ENCODE results near the gene HIGD1A.

HIGD1A gene

DNA sequence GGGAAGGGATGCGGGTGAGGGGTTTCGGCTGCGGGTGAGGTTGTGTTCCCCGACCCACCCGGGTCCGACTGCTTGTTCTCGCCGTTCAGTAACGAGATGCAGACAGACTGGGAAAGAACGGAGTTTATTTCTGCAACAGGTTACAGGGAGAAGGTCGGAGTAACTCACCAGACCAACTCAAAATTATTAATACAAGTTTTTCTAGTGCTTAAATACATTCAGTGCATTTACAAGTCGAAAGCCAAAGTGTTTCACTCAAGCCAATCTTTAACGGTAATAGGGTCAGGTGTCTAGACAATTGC is 492 bp upstream of the HIGD1A start:
- TF ChIP-seq, protein P1, sequence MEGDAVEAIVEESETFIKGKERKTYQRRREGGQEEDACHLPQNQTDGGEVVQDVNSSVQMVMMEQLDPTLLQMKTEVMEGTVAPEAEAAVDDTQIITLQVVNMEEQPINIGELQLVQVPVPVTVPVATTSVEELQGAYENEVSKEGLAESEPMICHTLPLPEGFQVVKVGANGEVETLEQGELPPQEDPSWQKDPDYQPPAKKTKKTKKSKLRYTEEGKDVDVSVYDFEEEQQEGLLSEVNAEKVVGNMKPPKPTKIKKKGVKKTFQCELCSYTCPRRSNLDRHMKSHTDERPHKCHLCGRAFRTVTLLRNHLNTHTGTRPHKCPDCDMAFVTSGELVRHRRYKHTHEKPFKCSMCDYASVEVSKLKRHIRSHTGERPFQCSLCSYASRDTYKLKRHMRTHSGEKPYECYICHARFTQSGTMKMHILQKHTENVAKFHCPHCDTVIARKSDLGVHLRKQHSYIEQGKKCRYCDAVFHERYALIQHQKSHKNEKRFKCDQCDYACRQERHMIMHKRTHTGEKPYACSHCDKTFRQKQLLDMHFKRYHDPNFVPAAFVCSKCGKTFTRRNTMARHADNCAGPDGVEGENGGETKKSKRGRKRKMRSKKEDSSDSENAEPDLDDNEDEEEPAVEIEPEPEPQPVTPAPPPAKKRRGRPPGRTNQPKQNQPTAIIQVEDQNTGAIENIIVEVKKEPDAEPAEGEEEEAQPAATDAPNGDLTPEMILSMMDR (IDR thresholded peaks at IDR 0.05; ENCODE audit: low read depth, low read length) = no peak
- DNase-seq (ENCODE audit: extremely low read depth, low read depth) = no peak

DNA sequence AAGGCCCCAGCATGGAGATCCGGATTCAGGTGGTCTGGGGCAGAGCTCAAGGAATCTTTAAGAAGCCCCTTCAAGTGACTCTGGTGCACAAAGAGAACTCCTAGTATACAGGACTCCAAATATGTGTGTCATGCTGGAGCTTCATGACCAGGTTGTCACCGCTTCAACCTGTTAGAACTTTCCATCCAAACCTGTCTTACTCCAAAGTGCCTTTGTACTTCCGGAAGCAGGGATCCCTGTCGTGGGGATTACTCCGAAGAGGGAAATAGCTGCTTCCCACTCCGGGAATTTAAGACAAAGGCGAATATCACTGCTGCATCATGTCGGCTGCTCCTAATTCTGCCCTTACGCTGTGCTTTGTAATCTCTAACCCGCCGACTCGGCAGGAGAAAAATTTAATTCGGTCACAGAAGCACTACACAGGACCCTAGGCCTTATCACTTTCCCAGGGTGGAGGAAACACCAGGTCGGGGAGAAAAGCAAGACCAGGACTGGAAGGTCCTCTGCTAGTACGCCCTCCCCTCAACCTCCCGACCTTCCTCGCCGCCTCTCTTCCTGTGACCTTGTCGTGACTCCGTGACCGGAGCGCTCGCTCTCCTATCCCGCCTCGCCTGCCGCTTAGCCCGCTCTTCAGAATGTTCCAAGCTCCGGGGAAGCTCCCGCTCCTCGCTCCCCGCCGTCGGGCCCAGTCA is 730 bp downstream of the HIGD1A start:
- DNase-seq (ENCODE audit: extremely low read depth, low read depth) = no peak
- TF ChIP-seq, protein P1 (IDR thresholded peaks at IDR 0.05; ENCODE audit: low read depth, low read length) = no peak

DNA sequence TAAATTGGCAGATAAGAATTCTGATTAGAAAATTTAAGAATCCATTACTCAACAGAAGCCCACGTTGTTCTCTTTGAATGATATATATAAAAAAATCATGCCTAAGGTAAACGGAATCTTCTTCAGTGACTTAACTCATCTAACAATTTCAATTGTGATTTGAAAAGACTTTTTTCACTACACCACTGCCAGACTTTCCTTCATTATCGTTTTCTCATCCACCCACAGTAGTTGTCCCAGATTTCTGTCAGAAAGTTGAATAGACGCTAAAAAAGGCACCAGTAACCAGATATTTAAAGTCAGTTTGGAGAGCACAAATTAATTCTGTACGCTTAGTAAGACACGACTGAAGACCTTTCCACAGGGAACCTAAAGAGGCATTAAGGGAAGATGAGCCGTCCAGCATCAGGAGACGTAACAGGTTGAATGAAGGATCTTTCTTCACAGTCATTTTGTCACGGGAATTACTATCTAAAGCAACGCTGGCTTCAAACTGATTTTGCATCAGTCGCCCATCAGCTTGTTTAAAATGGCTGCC is 1.3 kb downstream of the HIGD1A start:
- TF ChIP-seq, protein P1 (IDR thresholded peaks at IDR 0.05; ENCODE audit: low read depth, low read length) = no peak

DNA sequence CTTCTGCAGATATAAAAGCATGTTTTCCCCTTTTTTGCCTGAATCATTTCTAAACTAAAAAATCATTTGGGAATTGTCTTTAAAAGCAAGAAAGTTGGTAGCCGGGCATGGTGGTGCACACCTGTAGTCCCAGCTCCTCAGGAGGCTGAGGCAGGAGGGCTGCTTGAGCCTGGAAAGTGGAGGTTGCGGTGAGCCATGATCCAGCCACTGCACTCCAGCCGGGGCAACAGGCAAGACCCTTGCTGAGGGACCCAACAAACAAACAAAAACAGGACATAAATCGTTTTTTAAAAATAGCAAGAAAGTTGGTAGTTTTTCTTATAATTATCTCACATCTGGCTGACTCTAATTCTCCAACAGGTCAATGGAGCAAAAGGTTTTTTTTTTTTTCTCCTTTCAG is 2.5 kb downstream of the HIGD1A start:
- TF ChIP-seq, protein P1 (IDR thresholded peaks at IDR 0.05; ENCODE audit: low read depth, low read length) = no peak
- DNase-seq (ENCODE audit: extremely low read depth, low read depth) = no peak

More for the DNA sequence above, 1.3 kb downstream of the HIGD1A start:
- DNase-seq (ENCODE audit: extremely low read depth, low read depth) = no peak

DNA sequence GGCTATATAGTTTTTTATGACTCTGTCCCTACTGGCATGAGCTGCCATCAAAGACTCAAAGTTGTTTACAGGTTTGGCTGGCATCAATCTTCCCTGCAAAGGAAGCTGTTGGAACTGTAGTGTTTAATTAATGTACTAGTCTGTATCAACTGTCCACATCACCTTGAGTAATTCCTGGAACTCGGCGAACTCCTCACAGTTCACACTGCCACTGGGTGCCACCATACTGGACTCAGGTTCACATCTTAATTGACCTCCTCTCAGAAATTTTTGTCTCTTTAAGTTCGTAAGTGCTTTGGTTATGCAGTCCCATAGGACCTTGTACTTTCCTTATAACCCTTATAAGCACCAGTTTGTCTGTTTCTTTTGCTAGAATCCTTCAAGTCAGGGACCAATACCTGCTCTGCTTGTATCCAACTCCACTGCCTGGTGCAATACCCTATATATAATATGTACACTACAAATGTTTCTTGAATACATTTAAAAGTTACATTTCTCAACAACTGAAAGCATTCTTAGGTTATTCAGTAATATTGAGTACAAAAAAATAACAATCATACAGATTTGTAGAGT is 3.2 kb downstream of the HIGD1A start:
- TF ChIP-seq, protein P1 (IDR thresholded peaks at IDR 0.05; ENCODE audit: low read depth, low read length) = no peak

DNA sequence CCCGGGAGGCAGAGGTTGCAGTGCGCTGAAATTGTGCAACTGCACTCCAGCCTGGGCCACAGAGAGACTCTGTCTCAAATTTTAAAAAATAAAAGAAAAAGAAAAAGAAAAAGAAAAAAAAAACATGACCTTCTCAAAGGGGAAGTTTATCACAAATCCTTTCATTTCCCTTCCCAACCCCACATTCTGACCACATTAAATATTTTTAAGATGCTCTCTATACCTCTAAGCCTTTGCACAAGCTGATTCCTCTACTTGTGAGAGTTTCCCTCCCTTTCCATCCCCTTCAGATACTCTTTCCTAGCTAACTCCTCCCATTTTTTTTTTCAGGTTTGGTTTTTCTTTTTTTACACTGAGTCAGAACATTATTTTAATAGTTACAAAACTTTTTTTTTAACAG is 4.0 kb downstream of the HIGD1A start:
- no peak for DNase-seq (ENCODE audit: extremely low read depth, low read depth)
- TF ChIP-seq, protein P1 (IDR thresholded peaks at IDR 0.05; ENCODE audit: low read depth, low read length) = no peak

More for the DNA sequence above, 3.2 kb downstream of the HIGD1A start:
- DNase-seq (ENCODE audit: extremely low read depth, low read depth) = no peak

DNA sequence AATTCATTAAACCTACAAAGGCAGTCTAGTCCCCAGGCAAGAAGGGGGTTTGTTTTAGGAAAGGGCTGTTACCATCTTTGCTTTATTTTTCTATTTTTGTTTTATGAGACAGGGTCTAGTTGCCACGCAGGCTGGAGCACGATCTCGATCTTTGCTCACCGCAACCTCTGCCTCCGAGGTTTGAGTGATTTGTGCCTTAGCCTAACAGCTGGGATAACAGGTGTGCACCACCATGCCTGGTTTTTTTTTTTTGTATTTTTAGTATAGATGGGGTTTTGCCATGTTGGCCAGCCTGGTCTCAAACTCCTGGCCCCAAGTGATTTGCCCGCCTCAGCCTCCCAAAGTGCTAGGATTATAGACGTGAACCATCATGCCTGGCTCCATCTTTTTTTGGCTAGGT is 4.9 kb downstream of the HIGD1A start:
- TF ChIP-seq, protein P1 (IDR thresholded peaks at IDR 0.05; ENCODE audit: low read depth, low read length) = no peak
- DNase-seq (ENCODE audit: extremely low read depth, low read depth) = no peak

All from AG09319 (cell line).